Loucy (cell line): Measurements from ENCODE around the gene CAPN8.

Experiments
- CTCF ChIP-seq: fragments of 200-600 bp; sonication (generic); conservative IDR thresholded peaks from 2 replicates; pipeline ENCODE4 v1.5.1; 2014; ENCODE audit warnings: mild to moderate bottlenecking, antibody characterized with exemption, low read length
- EZH2phosphoT487 ChIP-seq: fragments of 200-600 bp; IDR thresholded peaks from 2 replicates; pipeline ENCODE4 v1.6.1; 2018; ENCODE audit warnings: antibody characterized with exemption, mild to moderate bottlenecking, moderate library complexity, borderline replicate concordance

- TF ChIP-seq CTCF (peak; percentile 93), EZH2phosphoT487 (no peak)
These were observed 108.9 kb downstream of the CAPN8 start for GRCh38 chr1:223556414-223557129.
